Measurements from ENCODE around the gene TMEM259. TPM values are rescaled to one million over a fixed set of nuclear protein-coding genes. Genes with fewer than 3 reads are reported as not detected.

Gene TMEM259
- total and polyA plus RNA-seq, 9 of the 15 experiments (the other 6 are each of a cell fraction or from before 2014, with no cell fraction given) = 0.52 to 231 (median 63.6) TPM

GRCh38 chr19:1041835-1042685, 21.1 kb upstream of the TMEM259 start (continued):
- TF ChIP-seq MGA (IDR thresholded peaks at IDR 0.05) (no peak), TSHZ1 (CRISPR knock-in tag; IDR thresholded peaks at IDR 0.05) (no peak), U2AF2 (optimal IDR thresholded peaks at IDR 0.05; ENCODE audit: low read depth, low read length) (no peak), ZNF668 (CRISPR knock-in tag; IDR thresholded peaks at IDR 0.05) (no peak), EHMT2 (IDR thresholded peaks at IDR 0.05) (no peak), SNRNP70 (optimal IDR thresholded peaks at IDR 0.05; ENCODE audit: low read depth, low read length) (no peak), TAF7 (tag; IDR thresholded peaks at IDR 0.05) (no peak), BRD4 (IDR thresholded peaks at IDR 0.05) (no peak)
